Measurements from ENCODE around the gene SERPINA9. TPM values are rescaled to one million over a fixed set of nuclear protein-coding genes. Genes with fewer than 3 reads are reported as not detected.

The SERPINA9 gene
- total and polyA plus RNA-seq, 2 of the 8 experiments (the other 6 are each of a cell fraction or from before 2014, with no cell fraction given), result not detected

GRCh38 chr14:94445003-94445402 lies 31.0 kb downstream of the SERPINA9 start:
- no peak overlapping the region for H3K4ac ChIP-seq (replicated peaks; ENCODE audit: insufficient read length, low read depth, low read length)
- no peaks in the 10 kb centered on the region for H4K20me1 ChIP-seq (replicated peaks in 1 of 2; ENCODE audit: control insufficient read depth in 1 of 2, insufficient read depth in 2 of 2, low read length in 2 of 2)
- no peak overlapping the region for H2BK20ac ChIP-seq (ENCODE audit: low read length)
- no peak for FAIRE-seq
- H2BK5ac ChIP-seq (ENCODE audit: low read depth, low read length), result no peak overlapping the region
- no peak overlapping the region for H3K56ac ChIP-seq (replicated peaks; ENCODE audit: insufficient read length, low read depth, low read length)
- peaks cover 0 to 3% (median 1%) of the 10 kb centered on the region in 4 experiments; a peak in 2 of 7 replicates for H3K4me1 ChIP-seq (replicated peaks in 1 of 4; ENCODE audit: control insufficient read depth in 3 of 4, insufficient read depth in 4 of 4, low read length in 3 of 4)
- POLR2A ChIA-PET (ENCODE audit: partially characterized antibody), result no interaction called here
- H2BK120ac ChIP-seq (replicated peaks; ENCODE audit: low read depth, low read length), result no peak overlapping the region
- no peak overlapping the region for H3K14ac ChIP-seq (ENCODE audit: insufficient read length)
- H3K27me3 ChIP-seq (replicated peaks in 1 of 4; ENCODE audit: control insufficient read depth in 3 of 4, extremely low read depth in 1 of 4, insufficient read depth in 3 of 4, low read length in 3 of 4), result no peaks in the 10 kb centered on the region; a peak in 2 of 7 replicates
- H4K8ac ChIP-seq (ENCODE audit: extremely low read depth, insufficient read depth, low read length), result no peak overlapping the region
- no peaks in the 10 kb centered on the region for H3K79me2 ChIP-seq (ENCODE audit: control insufficient read depth in 1 of 2, insufficient read depth in 2 of 2, low read length in 2 of 2)
- H2AK5ac ChIP-seq (ENCODE audit: low read depth, low read length), result no peak overlapping the region
- H3K79me1 ChIP-seq (ENCODE audit: low read depth, low read length), result no peaks in the 10 kb centered on the region; the same call in 1 of the 2 replicates
- WGBS, 2 experiments (ENCODE audit: extremely low coverage in 1 of 2, insufficient coverage in 1 of 2, insufficient read length in 1 of 2, insufficient replicate concordance in 2 of 2, low coverage in 1 of 2, low lambda C conversion rate in 2 of 2, missing lambda C conversion rate in 1 of 2), result 77% methylated on average over 1 of the region's 1 CpG; no CpG with 5 or more reads in 1 of the 2 experiments
- H4K91ac ChIP-seq (replicated peaks; ENCODE audit: insufficient read length, low read length), result no peak overlapping the region
- no peak for DNase-seq (ENCODE audit: low read depth in 1 of 2, low spot score in 2 of 2)
- H3K36me3 ChIP-seq (ENCODE audit: control insufficient read depth in 2 of 4, insufficient read depth in 4 of 4, low read length in 3 of 4), result no peaks in the 10 kb centered on the region
- no peaks in the 10 kb centered on the region for H3K23me2 ChIP-seq (ENCODE audit: low read depth, low read length)
- no peak overlapping the region for H3K4me2 ChIP-seq (ENCODE audit: insufficient read depth in 1 of 2, low read depth in 2 of 2, low read length in 2 of 2)
- H3K9me3 ChIP-seq (ENCODE audit: insufficient read depth in 2 of 2, low read depth in 1 of 2, low read length in 1 of 2), result no peaks in the 10 kb centered on the region
- no peak overlapping the region for H3K4me3 ChIP-seq (ENCODE audit: extremely low read depth in 1 of 4, insufficient read depth in 2 of 4, low read depth in 3 of 4, low read length in 4 of 4)
- no peak overlapping the region for H2BK12ac ChIP-seq (ENCODE audit: low read depth, low read length)
- H2AFZ ChIP-seq (ENCODE audit: low read length), result no peak overlapping the region
- no peak overlapping the region for H3K18ac ChIP-seq (ENCODE audit: extremely low read depth, low read length)
- no peak overlapping the region for H4K5ac ChIP-seq (ENCODE audit: insufficient read length, low read depth, low read length)
- CTCF ChIA-PET (ENCODE audit: partially characterized antibody), result interaction anchor here (0.6 to 2.2 kb wide), 5 partner anchors 11 to 264 kb away, joined by 3 to 17 read pairs (median 4); no protein-coding TSS in a partner anchor
- no peak overlapping the region for H3K27ac ChIP-seq (ENCODE audit: low read depth, low read length)
- no peak overlapping the region for H3K23ac ChIP-seq (ENCODE audit: insufficient read length)
- no peak overlapping the region for H2BK15ac ChIP-seq (ENCODE audit: low read length)
- no peak overlapping the region for H3K9ac ChIP-seq (replicated peaks in 1 of 4; ENCODE audit: extremely low read depth in 1 of 4, low read depth in 3 of 4, low read length in 3 of 4)
- TF ChIP-seq CEBPB (IDR thresholded peaks at IDR 0.05; ENCODE audit: low read depth, low read length) (no peak), MAX (IDR thresholded peaks at IDR 0.05) (no peak), CHD2 (IDR thresholded peaks at IDR 0.05; ENCODE audit: low read length) (no peak), JUN (IDR thresholded peaks at IDR 0.05; ENCODE audit: low read depth, low read length) (no peak), RBBP5 (IDR thresholded peaks at IDR 0.05; ENCODE audit: borderline replicate concordance, low read depth, low read length) (no peak), POLR2AphosphoS5 (IDR thresholded peaks at IDR 0.05; ENCODE audit: low read depth, low read length) (no peak), ZNF274 (IDR thresholded peaks at IDR 0.05; ENCODE audit: borderline replicate concordance, extremely low read depth, low read length) (no peak), KDM4A (IDR thresholded peaks at IDR 0.05; ENCODE audit: low read depth, low read length, severe bottlenecking) (no peak), HDAC6 (IDR thresholded peaks at IDR 0.05; ENCODE audit: low read depth, low read length) (no peak), GTF2F1 (IDR thresholded peaks at IDR 0.05; ENCODE audit: borderline replicate concordance, low read depth, low read length) (no peak), CTBP2 (IDR thresholded peaks at IDR 0.05; ENCODE audit: borderline replicate concordance, insufficient read depth, insufficient read length, low read length) (no peak), CTCF (IDR thresholded peaks at IDR 0.05; ENCODE audit: control extremely low read depth in 1 of 3, insufficient read depth in 1 of 3, low read depth in 1 of 3, low read length in 3 of 3) (no peak)

Measured in H1 (cell line).